ENCODE measurements around the gene TECPR1. TPM values are rescaled to one million over a fixed set of nuclear protein-coding genes. Genes with fewer than 3 reads are reported as not detected.

Gene TECPR1
- total and polyA plus RNA-seq, 2 donors (not counting 3 experiments of a cell fraction or from before 2014, with no cell fraction given), result 12.3 to 97.5 TPM

GRCh38 chr7:98236355-98237185 lies 15.5 kb downstream of the TECPR1 start:
- no peaks in the 10 kb centered on the region for H3K79me2 ChIP-seq (ENCODE audit: control insufficient read depth, insufficient read depth, low read length)
- H2AFZ ChIP-seq (ENCODE audit: low read depth, low read length), result no peak overlapping the region
- H3K9me3 ChIP-seq (replicated peaks; ENCODE audit: control insufficient read depth, insufficient read depth, low read length), result no peaks in the 10 kb centered on the region
- no peak for TF ChIP-seq JUN (IDR thresholded peaks at IDR 0.05; ENCODE audit: borderline replicate concordance, insufficient read depth, insufficient read length, low read depth)
- TF ChIP-seq POLR2AphosphoS5 (IDR thresholded peaks at IDR 0.05; ENCODE audit: insufficient read depth, low read depth, low read length), result no peak
- TF ChIP-seq GATA2 (IDR thresholded peaks at IDR 0.05; ENCODE audit: insufficient read depth, insufficient read length, low read depth, low read length), result no peak
- no peak for TF ChIP-seq EZH2 (IDR thresholded peaks at IDR 0.05; ENCODE audit: borderline replicate concordance, low read depth, low read length, severe bottlenecking)
- TF ChIP-seq MYC (IDR thresholded peaks at IDR 0.05; ENCODE audit: low read depth, low read length), result no peak
- no peak for TF ChIP-seq FOS (IDR thresholded peaks at IDR 0.05; ENCODE audit: borderline replicate concordance, insufficient read depth, low read length)
- TF ChIP-seq MAX (IDR thresholded peaks at IDR 0.05; ENCODE audit: insufficient read depth, insufficient read length), result no peak
- no peak for TF ChIP-seq POLR2A (IDR thresholded peaks at IDR 0.05; ENCODE audit: low read depth, low read length)
- no peak for TF ChIP-seq CTCF (IDR thresholded peaks at IDR 0.05; ENCODE audit: extremely low read depth in 1 of 2, insufficient read depth in 1 of 2, low read depth in 1 of 2, low read length in 2 of 2)
- no peaks in the 10 kb centered on the region for H3K27me3 ChIP-seq (ENCODE audit: control insufficient read depth in 2 of 2, insufficient read depth in 2 of 2, low read length in 2 of 2)
- no peak overlapping the region for H3K4me3 ChIP-seq (replicated peaks in 1 of 3; ENCODE audit: insufficient read depth in 1 of 3, low read depth in 1 of 3, low read length in 3 of 3)
- POLR2A ChIA-PET, result interaction anchor here (0.6 kb wide), 1 partner anchor 20 kb away, joined by 3 read pairs; no protein-coding TSS in a partner anchor
- no peak overlapping the region for H3K9ac ChIP-seq (replicated peaks; ENCODE audit: extremely low read depth, insufficient read depth, low read length)
- CTCF ChIA-PET, result no interaction called here
- no peak for FAIRE-seq
- no peaks in the 10 kb centered on the region for H3K4me1 ChIP-seq (ENCODE audit: control insufficient read depth, extremely low read depth, insufficient read depth, low read length)
- H3K27ac ChIP-seq (ENCODE audit: insufficient read depth, low read depth, low read length), result no peak overlapping the region
- H3K36me3 ChIP-seq (ENCODE audit: control insufficient read depth in 2 of 2, extremely low read depth in 1 of 2, insufficient read depth in 2 of 2, low read length in 2 of 2), result peaks cover 5 to 36% of the 10 kb centered on the region in 2 experiments
- no peaks in the 10 kb centered on the region for H4K20me1 ChIP-seq (replicated peaks; ENCODE audit: control insufficient read depth, extremely low read depth, insufficient read depth, low read length)
- no TSS peak for BruUV-seq (replicated peaks)
- no peak for DNase-seq (ENCODE audit: low read depth, low spot score)
- dilution Hi-C loops (cut with MboI; ENCODE audit: extremely low pct_ligation_motif_present, low sequenced_read_pairs) (no loop called here), intact Hi-C loops (cut with micrococcal nuclease) (no loop called here)
- no peaks in the 10 kb centered on the region for H3K9me1 ChIP-seq (replicated peaks; ENCODE audit: control insufficient read depth, extremely low read depth, insufficient read depth, low read length)
- no peak overlapping the region for H3K4me2 ChIP-seq (ENCODE audit: insufficient read depth, low read length)
